ENCODE measurements around the gene NRG4.

Gene NRG4

DNA sequence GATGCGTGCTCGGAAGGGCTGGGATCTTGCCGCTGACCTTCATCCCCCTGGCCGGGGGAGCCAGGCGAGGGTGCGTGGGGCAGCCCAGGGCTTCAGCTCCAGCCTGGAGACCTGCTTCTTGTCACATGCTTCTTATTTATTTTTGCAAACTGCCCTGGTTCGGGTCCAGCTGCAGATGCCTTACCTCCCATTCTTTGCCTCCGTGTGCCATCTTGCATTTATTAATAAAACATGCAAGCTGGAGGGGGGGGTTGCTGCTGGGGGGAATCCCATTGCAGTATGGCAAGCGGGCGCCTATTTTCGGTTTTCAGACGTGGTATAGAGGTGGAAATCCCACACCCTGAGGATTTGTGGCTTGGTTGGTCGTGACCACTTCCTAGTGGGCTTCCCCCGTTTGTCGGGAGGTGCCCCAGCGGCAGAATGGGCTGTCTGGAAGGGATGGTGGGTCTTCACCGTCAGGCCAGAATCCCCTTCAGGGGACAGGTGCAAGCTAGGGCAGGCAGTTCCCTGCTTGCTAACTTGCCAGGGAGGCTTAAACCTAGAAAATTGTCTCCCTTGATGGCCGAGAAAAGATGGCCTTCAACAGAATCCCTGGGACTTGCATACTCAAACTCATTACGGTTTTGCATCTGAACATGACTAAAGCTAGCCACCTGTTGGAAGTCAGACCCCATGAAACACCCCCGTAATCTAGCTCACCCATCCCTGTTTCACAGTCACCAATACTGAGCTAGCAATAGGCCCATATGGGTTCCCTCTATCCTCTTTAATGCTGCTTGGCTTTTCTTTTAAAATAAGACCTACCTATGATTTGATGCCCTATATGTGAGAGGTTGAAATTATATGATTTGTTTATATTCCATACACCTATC, 48.1 kb upstream of the NRG4 start:
- ChIA-PET CTCF (interaction anchor here (0.5 to 9.4 kb wide), 7 partner anchors 9 to 713 kb away, joined by 3 to 261 read pairs (median 4); no protein-coding TSS in a partner anchor), POLR2A (interaction anchor here (0.7 to 3.0 kb wide), 4 partner anchors 79 to 216 kb away, joined by 3 to 18 read pairs (median 3); no protein-coding TSS in a partner anchor)
- Histone ChIP-seq H3K36me3 (ENCODE audit: control insufficient read depth in 2 of 2, insufficient read depth in 1 of 2, low read length in 2 of 2) (no peaks in the 10 kb centered on the region), H3K4me1 (ENCODE audit: control insufficient read depth, insufficient read depth, low read length) (peaks cover 4% of the 10 kb centered on the region), H3K4me3 (ENCODE audit: low read depth, low read length) (peak overlapping the region; percentile 71), H3K9me3 (ENCODE audit: control insufficient read depth, insufficient read depth, low read depth, low read length) (no peaks in the 10 kb centered on the region), H3K27ac (ENCODE audit: extremely low read depth, low read depth, low read length) (peak overlapping the region; percentile 38; the same call in 1 of the 2 replicates)
- TF ChIP-seq SCRT2 (tag by site-specific recombination; IDR thresholded peaks at IDR 0.05) (peak; percentile 53), GLIS1 (tag by site-specific recombination; IDR thresholded peaks at IDR 0.05) (peak; percentile 25; the same call in 1 of the 2 replicates), ZNF596 (tag by site-specific recombination; IDR thresholded peaks at IDR 0.05) (no peak), GLIS2 (tag by site-specific recombination; IDR thresholded peaks at IDR 0.05) (peak; percentile 49), ZNF391 (tag by site-specific recombination; IDR thresholded peaks at IDR 0.05; ENCODE audit: borderline replicate concordance, low read depth) (0 out of 2 replicates have a peak, but pooled peaks have one; percentile 34), ZNF2 (tag by site-specific recombination; IDR thresholded peaks at IDR 0.05) (0 out of 2 replicates have a peak, but pooled peaks have one; percentile 17)
- TF ChIP-seq, protein P1, sequence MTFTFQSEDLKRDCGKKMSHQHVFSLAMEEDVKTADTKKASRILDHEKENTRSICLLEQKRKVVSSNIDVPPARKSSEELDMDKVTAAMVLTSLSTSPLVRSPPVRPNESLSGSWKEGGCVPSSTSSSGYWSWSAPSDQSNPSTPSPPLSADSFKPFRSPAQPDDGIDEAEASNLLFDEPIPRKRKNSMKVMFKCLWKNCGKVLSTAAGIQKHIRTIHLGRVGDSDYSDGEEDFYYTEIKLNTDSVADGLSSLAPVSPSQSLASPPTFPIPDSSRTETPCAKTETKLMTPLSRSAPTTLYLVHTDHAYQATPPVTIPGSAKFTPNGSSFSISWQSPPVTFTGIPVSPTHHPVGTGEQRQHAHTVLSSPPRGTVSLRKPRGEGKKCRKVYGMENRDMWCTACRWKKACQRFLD (tag by site-specific recombination; IDR thresholded peaks at IDR 0.05): no peak
- TF ChIP-seq, protein P2, sequence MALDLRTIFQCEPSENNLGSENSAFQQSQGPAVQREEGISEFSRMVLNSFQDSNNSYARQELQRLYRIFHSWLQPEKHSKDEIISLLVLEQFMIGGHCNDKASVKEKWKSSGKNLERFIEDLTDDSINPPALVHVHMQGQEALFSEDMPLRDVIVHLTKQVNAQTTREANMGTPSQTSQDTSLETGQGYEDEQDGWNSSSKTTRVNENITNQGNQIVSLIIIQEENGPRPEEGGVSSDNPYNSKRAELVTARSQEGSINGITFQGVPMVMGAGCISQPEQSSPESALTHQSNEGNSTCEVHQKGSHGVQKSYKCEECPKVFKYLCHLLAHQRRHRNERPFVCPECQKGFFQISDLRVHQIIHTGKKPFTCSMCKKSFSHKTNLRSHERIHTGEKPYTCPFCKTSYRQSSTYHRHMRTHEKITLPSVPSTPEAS (tag by site-specific recombination; IDR thresholded peaks at IDR 0.05): no peak
- TF ChIP-seq, protein P3, sequence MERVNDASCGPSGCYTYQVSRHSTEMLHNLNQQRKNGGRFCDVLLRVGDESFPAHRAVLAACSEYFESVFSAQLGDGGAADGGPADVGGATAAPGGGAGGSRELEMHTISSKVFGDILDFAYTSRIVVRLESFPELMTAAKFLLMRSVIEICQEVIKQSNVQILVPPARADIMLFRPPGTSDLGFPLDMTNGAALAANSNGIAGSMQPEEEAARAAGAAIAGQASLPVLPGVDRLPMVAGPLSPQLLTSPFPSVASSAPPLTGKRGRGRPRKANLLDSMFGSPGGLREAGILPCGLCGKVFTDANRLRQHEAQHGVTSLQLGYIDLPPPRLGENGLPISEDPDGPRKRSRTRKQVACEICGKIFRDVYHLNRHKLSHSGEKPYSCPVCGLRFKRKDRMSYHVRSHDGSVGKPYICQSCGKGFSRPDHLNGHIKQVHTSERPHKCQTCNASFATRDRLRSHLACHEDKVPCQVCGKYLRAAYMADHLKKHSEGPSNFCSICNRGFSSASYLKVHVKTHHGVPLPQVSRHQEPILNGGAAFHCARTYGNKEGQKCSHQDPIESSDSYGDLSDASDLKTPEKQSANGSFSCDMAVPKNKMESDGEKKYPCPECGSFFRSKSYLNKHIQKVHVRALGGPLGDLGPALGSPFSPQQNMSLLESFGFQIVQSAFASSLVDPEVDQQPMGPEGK (tag by site-specific recombination; IDR thresholded peaks at IDR 0.05): peak; percentile 29

DNA sequence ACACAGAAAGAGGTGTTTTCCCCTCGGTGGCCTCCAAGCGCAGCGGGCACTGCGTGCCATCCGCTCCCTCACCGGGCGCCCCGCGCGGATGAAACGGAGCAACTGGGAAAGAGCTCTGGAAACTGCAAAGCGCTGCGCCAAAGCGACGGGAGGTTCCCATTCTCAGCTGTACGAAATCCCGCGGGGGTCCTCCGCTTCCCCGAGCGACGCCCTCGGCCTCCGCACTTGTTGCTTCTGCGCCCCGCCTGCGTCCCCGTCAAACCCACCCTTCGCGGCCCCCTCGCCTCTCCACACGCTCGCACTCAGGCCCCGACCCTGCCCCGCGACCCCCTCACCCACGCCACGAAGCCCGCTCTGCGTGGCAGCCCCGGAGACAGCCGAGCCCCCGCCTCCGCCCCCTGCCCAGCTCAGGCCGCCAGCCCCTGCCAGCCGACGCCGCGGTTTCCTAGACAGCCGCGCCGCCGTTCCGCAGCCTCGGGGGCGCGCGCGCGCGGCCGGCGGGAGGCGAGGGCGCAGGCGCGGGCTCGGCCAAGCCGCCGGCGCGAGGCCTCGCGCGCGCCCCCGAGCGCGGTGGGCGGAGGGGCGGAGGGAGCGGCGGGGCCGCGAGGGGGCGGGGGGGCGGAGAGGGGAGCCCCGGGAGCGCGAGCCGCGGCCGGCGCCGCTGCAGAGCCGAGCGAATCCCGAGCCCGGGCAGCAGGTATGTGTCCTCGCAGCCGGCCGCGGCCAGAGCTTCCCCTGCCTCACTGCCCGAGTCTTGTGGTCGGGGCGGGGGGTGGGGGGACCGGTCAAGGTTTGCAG, 47.3 kb upstream of the NRG4 start, which contains the start of gene TMEM266:
Gene TMEM266 (plus strand): TSS at position 666 of the 798 bp plus-strand sequence. CDS start 74,279 bp downstream, outside the sequence.
- Histone ChIP-seq H3K27ac (ENCODE audit: extremely low read depth, low read depth, low read length) (peak within 1 kb of the TSS; percentile 38; the same call in 1 of the 2 replicates), H3K4me1 (ENCODE audit: control insufficient read depth, insufficient read depth, low read length) (peaks cover under 1% of the 10 kb centered on the region; the same call in 1 of the 2 replicates), H3K9me3 (ENCODE audit: control insufficient read depth, insufficient read depth, low read depth, low read length) (no peaks in the 10 kb centered on the region), H3K4me3 (ENCODE audit: low read depth, low read length) (peak within 1 kb of the TSS; percentile 71), H3K36me3 (ENCODE audit: control insufficient read depth in 2 of 2, insufficient read depth in 1 of 2, low read length in 2 of 2) (no peaks in the 10 kb centered on the region)
- POLR2A ChIA-PET: interaction anchor here (0.7 to 3.0 kb wide), 4 partner anchors 79 to 216 kb away, joined by 3 to 18 read pairs (median 3); no protein-coding TSS in a partner anchor
- CTCF ChIA-PET: interaction anchor here (0.6 to 9.4 kb wide), 16 partner anchors 11 to 1165 kb away, joined by 3 to 261 read pairs (median 4); partner anchors contain the start of gene NRG4
- TF ChIP-seq GLI2 (tag by site-specific recombination; IDR thresholded peaks at IDR 0.05; ENCODE audit: borderline replicate concordance, low read depth): no peak
- TF ChIP-seq ZNF843 (tag by site-specific recombination; IDR thresholded peaks at IDR 0.05): no peak
- no peak for TF ChIP-seq ZNF544 (tag by site-specific recombination; IDR thresholded peaks at IDR 0.05)
- TF ChIP-seq ZBTB17 (tag by site-specific recombination; IDR thresholded peaks at IDR 0.05): 0 out of 2 replicates have a peak, but pooled peaks have one; percentile 24
- peak; percentile 23; the same call in 1 of the 2 replicates for TF ChIP-seq ZNF76 (tag by site-specific recombination; IDR thresholded peaks at IDR 0.05; ENCODE audit: borderline replicate concordance, low read depth)
- TF ChIP-seq ZXDB (tag by site-specific recombination; IDR thresholded peaks at IDR 0.05): no peak; the same call in 1 of the 2 replicates
- TF ChIP-seq KLF8 (tag by site-specific recombination; IDR thresholded peaks at IDR 0.05): peak; percentile 28; the same call in 1 of the 2 replicates
- TF ChIP-seq ZNF394 (tag by site-specific recombination; IDR thresholded peaks at IDR 0.05; ENCODE audit: borderline replicate concordance): no peak; the same call in 1 of the 2 replicates
- TF ChIP-seq, protein P4, sequence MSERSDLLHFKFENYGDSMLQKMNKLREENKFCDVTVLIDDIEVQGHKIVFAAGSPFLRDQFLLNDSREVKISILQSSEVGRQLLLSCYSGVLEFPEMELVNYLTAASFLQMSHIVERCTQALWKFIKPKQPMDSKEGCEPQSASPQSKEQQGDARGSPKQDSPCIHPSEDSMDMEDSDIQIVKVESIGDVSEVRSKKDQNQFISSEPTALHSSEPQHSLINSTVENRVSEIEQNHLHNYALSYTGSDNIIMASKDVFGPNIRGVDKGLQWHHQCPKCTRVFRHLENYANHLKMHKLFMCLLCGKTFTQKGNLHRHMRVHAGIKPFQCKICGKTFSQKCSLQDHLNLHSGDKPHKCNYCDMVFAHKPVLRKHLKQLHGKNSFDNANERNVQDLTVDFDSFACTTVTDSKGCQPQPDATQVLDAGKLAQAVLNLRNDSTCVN (tag by site-specific recombination; optimal IDR thresholded peaks at IDR 0.05): peak; percentile 76
- peak; percentile 40 for TF ChIP-seq GLIS1 (tag by site-specific recombination; IDR thresholded peaks at IDR 0.05)
- TF ChIP-seq ZFHX2 (tag by site-specific recombination; conservative IDR thresholded peaks at IDR 0.05): peak; percentile 84
- TF ChIP-seq, protein P5, sequence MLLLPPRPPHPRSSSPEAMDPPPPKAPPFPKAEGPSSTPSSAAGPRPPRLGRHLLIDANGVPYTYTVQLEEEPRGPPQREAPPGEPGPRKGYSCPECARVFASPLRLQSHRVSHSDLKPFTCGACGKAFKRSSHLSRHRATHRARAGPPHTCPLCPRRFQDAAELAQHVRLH (tag by site-specific recombination; IDR thresholded peaks at IDR 0.05): no peak
- TF ChIP-seq, protein P6, sequence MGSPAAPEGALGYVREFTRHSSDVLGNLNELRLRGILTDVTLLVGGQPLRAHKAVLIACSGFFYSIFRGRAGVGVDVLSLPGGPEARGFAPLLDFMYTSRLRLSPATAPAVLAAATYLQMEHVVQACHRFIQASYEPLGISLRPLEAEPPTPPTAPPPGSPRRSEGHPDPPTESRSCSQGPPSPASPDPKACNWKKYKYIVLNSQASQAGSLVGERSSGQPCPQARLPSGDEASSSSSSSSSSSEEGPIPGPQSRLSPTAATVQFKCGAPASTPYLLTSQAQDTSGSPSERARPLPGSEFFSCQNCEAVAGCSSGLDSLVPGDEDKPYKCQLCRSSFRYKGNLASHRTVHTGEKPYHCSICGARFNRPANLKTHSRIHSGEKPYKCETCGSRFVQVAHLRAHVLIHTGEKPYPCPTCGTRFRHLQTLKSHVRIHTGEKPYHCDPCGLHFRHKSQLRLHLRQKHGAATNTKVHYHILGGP (tag by site-specific recombination; IDR thresholded peaks at IDR 0.05): peak; percentile 82
- TF ChIP-seq ZIC2 (tag by site-specific recombination; IDR thresholded peaks at IDR 0.05): peak; percentile 99
- TF ChIP-seq SP3 (tag by site-specific recombination; IDR thresholded peaks at IDR 0.05): 0 out of 2 replicates have a peak, but pooled peaks have one; percentile 6
